ENCODE data around the gene PDK2.
A peak's percentile ranks its signal among the peaks of the same experiment; 100 is the strongest.

The PDK2 gene

GRCh38 chr17:50139950-50140885 is 45.1 kb downstream of the PDK2 start:
- peak; percentile 76 to 80 for DNase-seq

DNA sequence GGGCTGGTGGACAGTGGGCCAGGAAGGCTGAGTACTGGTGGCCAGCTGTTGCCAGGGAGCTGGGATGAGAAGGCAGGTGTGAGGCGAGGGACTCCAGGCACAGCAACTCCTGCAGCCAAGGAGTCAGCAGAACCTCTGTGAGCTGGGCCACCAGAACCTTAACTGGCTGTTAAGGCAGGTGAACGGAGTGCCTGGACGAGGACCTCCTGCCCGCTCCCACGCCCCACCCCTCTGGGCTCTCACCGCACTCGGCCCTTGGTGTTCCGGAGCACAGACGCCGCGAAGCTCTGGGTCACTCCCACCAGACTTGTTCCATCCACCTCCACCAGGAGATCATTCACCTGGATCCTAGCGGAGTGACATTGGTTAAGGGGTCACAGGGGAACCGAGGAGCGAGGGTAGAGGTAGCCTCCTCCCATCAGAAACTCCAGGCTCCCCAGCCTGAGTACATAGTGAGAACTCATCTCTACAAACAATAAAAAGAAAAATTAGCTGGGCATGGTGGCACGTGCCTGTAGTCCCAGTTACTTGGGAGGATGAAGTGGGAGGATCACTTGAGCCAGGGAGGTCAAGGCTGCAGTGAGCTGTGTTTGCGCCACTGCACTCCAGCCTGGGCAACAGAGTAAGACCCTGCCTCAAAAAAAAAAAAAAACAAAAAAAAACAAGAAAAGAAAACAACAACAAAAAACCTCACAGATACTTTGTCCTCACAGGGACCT is 46.0 kb downstream of the PDK2 start:
- no peak for DNase-seq

DNA sequence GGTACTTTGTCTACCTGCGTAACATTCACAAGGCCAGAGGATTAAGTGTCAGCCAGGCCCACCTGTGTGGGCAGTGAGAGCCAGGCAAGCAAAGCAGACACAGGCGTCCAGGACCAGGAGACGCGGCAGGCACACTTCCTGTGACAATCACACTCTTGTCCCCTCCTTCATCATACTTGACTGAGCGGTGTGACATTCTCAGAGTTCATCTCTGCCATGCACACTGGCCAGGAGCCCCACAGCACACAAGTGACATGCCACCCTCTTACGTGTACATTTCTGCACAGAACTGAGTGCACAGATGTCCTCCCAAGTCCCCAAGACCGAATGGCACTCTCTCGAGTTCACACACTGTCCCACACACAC is 46.6 kb downstream of the PDK2 start:
- no peak for DNase-seq

- DNase-seq: no peak
Measured at GRCh38 chr17:50143461-50144176, 48.5 kb downstream of the PDK2 start.

GRCh38 chr17:50144355-50144754 is 49.2 kb downstream of the PDK2 start:
- no peak for DNase-seq

DNA sequence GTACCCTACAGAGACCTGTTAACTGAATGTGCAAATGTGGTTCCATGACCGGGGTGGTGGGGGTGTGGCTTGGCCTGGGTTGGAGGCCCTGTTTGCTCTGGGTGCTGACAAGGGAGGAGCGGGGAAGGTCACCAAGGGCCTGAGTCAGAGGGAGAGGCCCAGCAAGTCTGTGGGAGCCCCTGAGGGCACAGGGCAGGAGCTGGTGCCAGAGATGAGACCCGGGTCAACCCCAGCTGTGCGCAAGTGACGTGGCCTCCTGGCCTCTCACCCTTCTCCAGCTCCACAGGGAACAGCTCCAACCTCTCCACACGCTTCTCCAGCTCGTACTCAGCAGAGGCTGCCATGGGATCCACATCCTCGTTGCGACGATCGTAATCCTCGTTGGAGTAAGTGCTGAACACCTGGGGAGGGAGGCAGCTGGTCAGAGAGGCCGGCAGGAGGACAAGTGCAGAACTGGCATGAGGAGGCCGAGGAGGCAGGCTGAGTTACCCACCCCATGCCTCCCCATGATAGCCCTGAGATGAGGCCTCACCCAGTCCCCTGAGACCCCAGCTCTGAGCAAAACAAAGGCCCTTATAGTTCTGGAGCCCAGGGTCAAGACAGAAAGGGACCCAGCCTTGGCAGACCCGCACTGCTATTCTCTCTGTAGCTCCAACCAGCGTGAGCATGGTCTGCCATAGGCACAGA is 49.8 kb downstream of the PDK2 start:
- DNase-seq: no peak

DNA sequence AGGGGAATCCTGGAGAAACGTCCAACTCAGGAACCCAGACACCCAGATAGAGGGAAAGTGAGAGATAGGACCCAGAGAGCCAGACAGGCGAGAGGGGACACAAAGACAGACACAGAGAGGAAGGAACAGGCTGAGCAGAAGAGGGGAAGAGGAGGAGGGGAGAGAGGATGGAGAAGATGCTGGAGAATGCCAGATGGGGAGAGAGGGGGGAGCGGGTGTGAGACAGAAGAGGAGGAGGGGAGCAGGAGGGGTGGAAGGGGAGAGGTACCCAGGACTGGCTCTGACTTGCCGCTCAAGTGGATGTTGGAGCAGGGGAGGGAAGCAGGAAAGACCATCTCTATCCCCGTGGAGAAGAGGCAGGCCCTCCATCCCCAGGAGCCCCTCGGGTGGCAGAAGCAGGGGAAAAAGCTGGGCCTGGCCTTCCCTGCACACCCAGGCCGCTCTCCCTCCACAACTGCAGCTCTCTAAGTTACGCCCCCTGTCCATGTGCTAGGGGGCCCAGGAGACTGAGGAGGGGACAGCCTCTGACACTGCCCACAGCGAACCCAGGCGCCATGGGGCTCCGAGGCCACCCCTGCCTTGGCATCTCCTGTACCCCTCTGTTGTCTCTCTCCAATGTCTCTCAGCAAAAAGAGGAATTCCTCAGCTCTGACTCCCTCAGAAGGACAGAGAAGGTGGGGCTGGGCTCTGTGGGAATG is 50.5 kb downstream of the PDK2 start:
- DNase-seq: no peak

GRCh38 chr17:50146230-50146926 is 51.2 kb downstream of the PDK2 start:
- DNase-seq: no peak

GRCh38 chr17:50146927-50147665 is 51.9 kb downstream of the PDK2 start:
- DNase-seq: no peak

GRCh38 chr17:50147841-50148225 is 52.7 kb downstream of the PDK2 start:
- DNase-seq: no peak

DNA sequence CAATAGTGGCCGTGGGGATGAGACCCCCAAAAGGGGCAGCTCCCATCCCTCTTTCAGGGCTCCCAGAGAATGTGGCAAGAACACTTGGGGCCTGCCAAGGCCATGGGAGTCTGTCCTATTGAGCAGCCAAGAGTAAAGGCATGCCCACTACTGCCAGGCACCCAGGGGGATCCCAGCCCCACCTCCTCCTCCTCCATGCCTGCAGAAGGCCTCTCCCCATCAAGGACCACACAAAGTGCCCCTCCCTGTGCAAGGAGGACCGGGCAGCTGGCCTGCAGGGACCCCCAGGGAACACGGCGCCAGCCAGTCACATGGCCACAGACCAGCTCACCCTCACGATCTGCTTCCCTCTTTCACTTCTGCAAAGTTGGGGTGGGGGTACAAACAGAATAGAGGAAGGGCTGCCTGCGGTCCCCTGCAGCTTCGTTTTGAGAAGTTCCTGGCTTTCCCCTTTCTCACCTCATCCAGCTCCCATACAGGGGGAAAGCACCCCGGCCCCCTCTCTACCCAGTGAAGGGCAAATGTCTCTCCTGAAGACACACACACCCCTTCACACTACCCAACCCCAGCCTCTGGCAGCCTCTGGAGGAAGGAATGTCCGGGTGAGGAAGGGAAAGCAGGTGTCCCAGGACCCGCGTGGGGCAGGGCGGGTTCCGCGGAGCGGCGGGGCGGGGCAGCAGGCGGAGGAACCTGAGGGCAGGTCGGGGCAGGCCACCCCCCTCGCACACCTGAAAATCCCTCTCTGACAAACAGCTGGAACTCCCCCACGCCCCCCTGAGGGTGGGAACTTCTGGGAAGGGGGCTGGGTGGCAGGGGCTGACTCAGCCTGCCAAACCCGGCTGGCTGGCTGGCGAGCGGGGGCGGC is 53.3 kb downstream of the PDK2 start:
- DNase-seq: peak in 1 of 2 donors; percentile 56

DNA sequence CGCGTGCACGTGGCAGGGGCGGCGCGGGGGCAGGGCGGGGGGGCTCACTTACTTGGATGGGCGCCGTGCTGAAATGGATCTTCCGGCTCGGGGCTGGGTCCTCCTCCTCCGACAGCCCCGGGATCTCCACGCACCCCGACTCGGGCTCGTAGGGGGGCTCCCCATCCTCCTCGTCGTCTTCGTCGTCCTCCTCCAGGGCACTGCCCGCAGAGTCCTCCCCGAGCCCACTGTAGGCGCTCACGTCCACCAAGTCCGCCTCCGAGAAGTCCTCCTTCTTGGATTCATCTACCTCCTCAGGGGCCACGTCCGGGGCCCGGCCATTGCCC is 53.9 kb downstream of the PDK2 start:
- DNase-seq: no peak

GRCh38 chr17:50149417-50150353 is 54.5 kb downstream of the PDK2 start:
- DNase-seq: no peak

DNA sequence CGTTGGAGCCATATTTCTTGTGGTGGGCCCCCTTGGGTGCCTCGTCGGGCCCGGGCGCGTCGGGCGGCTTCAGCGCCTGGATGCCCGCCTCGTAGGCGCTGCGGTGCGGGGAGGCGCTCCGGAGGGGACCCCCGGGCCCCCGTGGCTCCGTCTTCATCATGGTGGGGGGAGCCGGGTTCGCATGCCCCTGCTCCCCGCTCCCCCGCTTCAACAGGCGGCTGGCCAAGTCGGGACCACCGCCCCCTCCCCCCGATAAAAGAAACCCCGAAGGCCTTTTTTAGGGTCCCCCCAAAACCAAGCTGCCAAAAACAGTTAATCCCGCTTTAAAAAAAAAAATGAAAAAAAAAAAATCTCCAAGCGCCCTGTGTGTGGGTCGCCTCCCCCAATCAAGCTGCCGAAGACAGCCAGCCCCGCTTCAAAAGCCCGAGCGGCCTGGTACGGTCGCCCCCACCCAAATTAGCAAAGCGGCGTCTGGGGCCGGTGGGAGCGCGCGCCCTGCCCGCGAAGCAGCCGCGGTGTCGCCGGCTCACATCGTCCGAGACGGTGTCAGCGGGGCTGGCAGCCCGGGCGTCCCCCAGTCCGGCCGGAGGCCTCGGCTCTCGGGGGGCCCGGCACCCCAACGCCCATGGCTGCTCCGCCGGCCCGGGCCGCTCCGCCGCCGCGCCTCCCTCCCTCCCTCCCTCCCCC is 55.3 kb downstream of the PDK2 start, which contains the start of gene PPP1R9B:
Gene PPP1R9B (minus strand): TSS at position 324 of the 687 bp plus-strand sequence. CDS start 164 bp downstream, at position 160.
- DNase-seq: no peak

- peak; percentile 82 to 83 for DNase-seq
Measured at GRCh38 chr17:50151041-50151936, 56.1 kb downstream of the PDK2 start.

DNA sequence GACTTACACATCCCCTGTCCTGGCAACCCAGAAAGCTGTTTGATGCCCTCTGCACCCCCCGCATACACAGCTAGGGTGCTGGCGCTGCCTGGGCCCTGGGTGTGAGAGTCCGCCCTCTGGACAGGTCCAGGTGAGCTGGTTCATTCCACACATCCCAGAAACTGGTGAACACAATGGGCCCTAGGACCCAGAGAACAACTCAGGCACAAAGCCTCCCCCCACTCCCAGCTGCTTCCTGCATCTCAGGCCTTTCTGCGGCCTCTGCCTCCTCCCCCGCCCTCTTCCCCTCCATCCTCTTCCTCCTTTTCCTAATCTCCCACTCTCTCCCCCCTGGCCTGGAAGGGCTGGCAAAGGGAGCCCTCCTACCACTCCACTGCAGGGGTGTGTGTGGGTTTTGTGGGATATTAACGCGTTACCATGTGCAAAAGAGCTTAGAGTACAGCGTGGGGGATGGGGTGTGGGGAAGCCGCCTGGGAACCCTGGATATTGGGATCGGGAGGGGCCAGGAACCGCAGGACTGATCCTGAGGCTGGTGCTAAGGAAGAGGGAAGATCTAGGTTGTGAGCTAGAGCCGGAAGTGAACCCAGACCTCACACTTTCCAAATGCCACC is 56.9 kb downstream of the PDK2 start:
- no peak for DNase-seq

- DNase-seq: no peak
Measured at GRCh38 chr17:50152736-50153135, 57.6 kb downstream of the PDK2 start.
